Endothelial cell of umbilical vein (primary cell): ENCODE data around the gene FLT3LG. TPM values are rescaled to one million over a fixed set of nuclear protein-coding genes. Genes with fewer than 3 reads are reported as not detected.

Experiments used
- BruUV-seq: library from RNA; stranded (reverse); fragments of 400-500 nt; replicated peaks from 2 replicates; lab custom pipeline; 2021; lab: Mats Ljungman, UMichigan
- CTCF ChIA-PET: fragments of 300-600, 350-600 bp; sonication (Branson Sonifier 250); formaldehyde crosslinking; loops from one replicate; lab custom pipeline; 2021; ENCODE audit warnings: antibody characterized with exemption, inconsistent platforms; lab: Charles Lee
- POLR2A ChIA-PET: fragments of 300-600, 350-600 bp; sonication (Branson Sonifier 250); formaldehyde crosslinking; loops from one replicate; lab custom pipeline; 2021; ENCODE audit warnings: antibody characterized with exemption, inconsistent platforms; lab: Charles Lee
- DNase-seq: peaks from one replicate; pipeline ENCODE4 v3.0.0-alpha.2; 2011; ENCODE audit warnings: low read depth, low spot score
- FAIRE-seq: peaks from 2 replicates; lab custom pipeline; 2011; peaks lifted over from hg19 to GRCh38; lab: Jason Lieb, UNC
- H2AFZ ChIP-seq: 2 replicates; pipeline ENCODE4 v1.6.0; 2012; ENCODE audit warnings: low read depth, low read length, control low read depth, inconsistent platforms
- H3K27ac ChIP-seq: 2 replicates; pipeline ENCODE4 v1.5.1; 2011; ENCODE audit warnings: low read depth, mild to moderate bottlenecking, control low read depth, low read length, moderate library complexity; ENCODE audit not compliant: insufficient read depth
- H3K27me3 ChIP-seq, 2 experiments: 2 replicates each; pipeline versions ENCODE4 v1.6.0 to v1.6.1; 2011; ENCODE audit warnings: low read length in 2 of 2, mixed read lengths in 1 of 2; ENCODE audit not compliant: control insufficient read depth in 2 of 2, insufficient read depth in 2 of 2
- H3K36me3 ChIP-seq, 2 experiments: 2 replicates in 1 of 2; 3 replicates in 1 of 2; pipeline ENCODE4 v1.5.1; 2011; ENCODE audit warnings: low read length in 2 of 2, mild to moderate bottlenecking in 1 of 2, moderate library complexity in 1 of 2; ENCODE audit not compliant: control insufficient read depth in 2 of 2, insufficient read depth in 2 of 2; ENCODE audit errors: extremely low read depth in 1 of 2
- H3K4me1 ChIP-seq: 3 replicates; pipeline ENCODE4 v1.5.1; 2011; ENCODE audit warnings: mild to moderate bottlenecking, low read length; ENCODE audit not compliant: control insufficient read depth, insufficient read depth; ENCODE audit errors: extremely low read depth
- H3K4me2 ChIP-seq: 2 replicates; pipeline ENCODE4 v1.6.1; 2011; ENCODE audit warnings: low read length, control low read depth, mixed read lengths; ENCODE audit not compliant: insufficient read depth
- H3K4me3 ChIP-seq, 3 experiments: fragments of 200-600 bp in 1 of 3; sonication (generic), shearing (Covaris generic) in 1 of 3; replicated peaks in 1 of 3; 2 replicates each; pipeline ENCODE4 v1.5.1; 2011 to 2016; ENCODE audit warnings: control low read depth in 3 of 3, low read length in 3 of 3, mild to moderate bottlenecking in 2 of 3, inconsistent platforms in 1 of 3, low read depth in 1 of 3, moderate library complexity in 1 of 3; ENCODE audit not compliant: insufficient read depth in 1 of 3
- H3K79me2 ChIP-seq: 2 replicates; pipeline ENCODE4 v1.6.0; 2012; ENCODE audit warnings: low read length, inconsistent platforms; ENCODE audit not compliant: control insufficient read depth, insufficient read depth
- H3K9ac ChIP-seq: replicated peaks from 2 replicates; pipeline ENCODE3; 2011; ENCODE audit warnings: low read length, control low read depth; ENCODE audit not compliant: insufficient read depth; ENCODE audit errors: extremely low read depth
- H3K9me1 ChIP-seq: replicated peaks from 3 replicates; pipeline ENCODE4 v1.6.0; 2011; ENCODE audit warnings: mild to moderate bottlenecking, low read length; ENCODE audit not compliant: control insufficient read depth, insufficient read depth; ENCODE audit errors: extremely low read depth
- H3K9me3 ChIP-seq: replicated peaks from 2 replicates; pipeline ENCODE4 v1.5.1; 2012; ENCODE audit warnings: low read length, inconsistent platforms; ENCODE audit not compliant: control insufficient read depth, insufficient read depth
- H4K20me1 ChIP-seq: replicated peaks from 2 replicates; pipeline ENCODE3; 2011; ENCODE audit warnings: mild to moderate bottlenecking, low read length; ENCODE audit not compliant: control insufficient read depth, insufficient read depth; ENCODE audit errors: extremely low read depth
- EZH2 ChIP-seq: IDR thresholded peaks from 2 replicates; pipeline ENCODE4 v1.6.1; 2012; ENCODE audit warnings: borderline replicate concordance, low read depth, mild to moderate bottlenecking, moderate library complexity, low read length, inconsistent platforms; ENCODE audit not compliant: severe bottlenecking
- FOS ChIP-seq: IDR thresholded peaks from 2 replicates; pipeline ENCODE4 v1.6.1; 2011; ENCODE audit warnings: mild to moderate bottlenecking, low read length, moderate library complexity, borderline replicate concordance; ENCODE audit not compliant: insufficient read depth
- GATA2 ChIP-seq: IDR thresholded peaks from 2 replicates; pipeline ENCODE4 v1.7.0; 2011; ENCODE audit warnings: low read depth, mild to moderate bottlenecking, moderate library complexity, mixed read lengths, low read length; ENCODE audit not compliant: insufficient read length, insufficient read depth
- JUN ChIP-seq: IDR thresholded peaks from 2 replicates; pipeline ENCODE4 v1.6.1; 2011; ENCODE audit warnings: borderline replicate concordance, low read depth; ENCODE audit not compliant: insufficient read length, insufficient read depth
- MYC ChIP-seq: IDR thresholded peaks from one replicate; pipeline ENCODE4 v1.6.1; 2011; ENCODE audit warnings: mild to moderate bottlenecking, low read depth, low read length
- POLR2A ChIP-seq: IDR thresholded peaks from 2 replicates; pipeline ENCODE4 v1.6.1; 2012; ENCODE audit warnings: low read depth, mild to moderate bottlenecking, control low read depth, low read length
- POLR2AphosphoS5 ChIP-seq: IDR thresholded peaks from 2 replicates; pipeline ENCODE4 v1.6.1; 2012; ENCODE audit warnings: low read depth, mild to moderate bottlenecking, control low read depth, low read length, moderate library complexity; ENCODE audit not compliant: insufficient read depth
- dilution Hi-C: fragments of 300-500 bp; cut with MboI; formaldehyde crosslinking; loops from one replicate; pipeline ENCODE4 v1.15.0; 2019; ENCODE audit warnings: low sequenced_read_pairs; ENCODE audit not compliant: extremely low pct_ligation_motif_present
- intact Hi-C: fragments of 100-400 bp; cut with micrococcal nuclease; formaldehyde crosslinking; loops from one replicate; pipeline ENCODE4 v1.10.0; 2022
- polyA plus RNA-seq, 4 experiments: library from polyadenylated mRNA; depleted of rRNA in 3 of 4; stranded (reverse) in 3 of 4; unstranded in 1 of 4; fragments of >200 nt; gene quantifications; 2 replicates each; pipeline versions ENCODE4 v1.2.1 to v1.2.3, GENCODE V29; 2011 to 2012; ENCODE audit warnings: missing spikeins in 1 of 4
- total RNA-seq: library from RNA; stranded (reverse); gene quantifications from 2 replicates; pipeline ENCODE4 v1.2.3, GENCODE V29; 2021
- TF ChIP-seq, protein P1 (sequence below), 2 donors: IDR thresholded peaks; 1 replicate in 1 of 2; 2 replicates in 1 of 2; pipeline ENCODE4 v1.5.1; 2011; ENCODE audit warnings: low read length in 2 of 2, mild to moderate bottlenecking in 2 of 2, moderate library complexity in 2 of 2, control low read depth in 1 of 2, inconsistent platforms in 1 of 2, low read depth in 1 of 2; ENCODE audit not compliant: insufficient read depth in 1 of 2; ENCODE audit errors: extremely low read depth in 1 of 2
- TF ChIP-seq, protein P2 (sequence below): IDR thresholded peaks from 2 replicates; pipeline ENCODE4 v1.6.1; 2011; ENCODE audit not compliant: insufficient read depth, insufficient read length

Gene FLT3LG
- total and polyA plus RNA-seq, 2 donors (not counting 3 experiments of a cell fraction or from before 2014, with no cell fraction given): 5.0 to 5.7 TPM

DNA sequence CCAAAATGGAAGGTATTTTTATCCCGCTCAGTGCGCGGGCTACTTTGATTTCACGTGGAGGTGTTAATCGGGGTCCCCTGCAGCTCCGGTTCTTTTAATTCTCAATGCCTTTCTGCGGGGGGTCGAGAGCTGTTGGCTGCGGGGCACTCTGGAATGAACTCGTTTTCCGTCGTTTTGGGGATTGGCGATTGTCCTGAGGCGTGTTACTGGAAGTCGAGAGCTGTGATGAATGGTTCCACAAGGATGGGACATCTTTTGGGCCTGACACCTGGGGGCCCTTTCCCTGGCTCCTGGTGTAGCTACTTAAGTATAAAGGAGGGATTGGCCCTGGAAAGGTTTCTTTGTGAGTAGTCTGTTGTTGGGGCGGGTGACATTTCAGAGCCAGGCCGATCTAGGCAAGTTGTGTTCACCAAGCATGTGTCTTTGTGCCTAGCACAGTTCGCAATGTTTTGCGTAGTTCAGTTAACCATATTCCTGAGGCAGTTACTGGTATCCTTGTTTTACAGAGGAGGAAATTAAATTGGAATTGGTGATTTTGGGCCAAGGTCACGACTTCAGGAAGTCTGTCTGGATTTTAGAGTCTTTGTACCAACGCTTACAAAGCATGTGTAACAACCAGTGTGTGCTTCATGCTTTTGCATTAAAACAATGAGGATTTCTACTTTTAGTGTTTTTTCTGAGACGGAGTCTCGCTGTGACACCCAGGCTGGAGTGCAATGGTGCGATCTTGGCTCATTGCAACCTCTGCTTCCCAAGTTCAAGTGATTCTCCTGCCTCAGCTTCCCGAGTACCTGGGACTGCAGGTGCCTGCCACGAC, 14.2 kb downstream of the FLT3LG start:
- Histone ChIP-seq H2AFZ (no peak overlapping the region), H3K27ac (peak overlapping the region; percentile 89), H3K4me1 (peaks cover 12% of the 10 kb centered on the region), H3K9ac (peak overlapping the region; percentile 100), H3K79me2 (peaks cover 40% of the 10 kb centered on the region), H3K36me3 (peaks cover 28 to 34% of the 10 kb centered on the region in 2 experiments), H3K9me3 (no peaks in the 10 kb centered on the region), H3K9me1 (no peaks in the 10 kb centered on the region), H3K4me2 (peak overlapping the region; percentile 96), H4K20me1 (peaks cover 5% of the 10 kb centered on the region), H3K27me3 (no peaks in the 10 kb centered on the region), H3K4me3 (peak overlapping the region; percentile 60 to 94 (median 90))
- intact Hi-C loops (no loop called here), dilution Hi-C loops (no loop called here)
- DNase-seq: peak; percentile 35
- CTCF ChIA-PET: interaction anchor here (1.0 kb wide), 1 partner anchor 9 kb away, joined by 3 read pairs; no protein-coding TSS in a partner anchor
- TF ChIP-seq MYC (peak; percentile 1), POLR2A (peak; percentile 74), EZH2 (no peak), FOS (no peak), JUN (no peak), POLR2AphosphoS5 (peak; percentile 12), GATA2 (no peak)
- TF ChIP-seq, protein P1, sequence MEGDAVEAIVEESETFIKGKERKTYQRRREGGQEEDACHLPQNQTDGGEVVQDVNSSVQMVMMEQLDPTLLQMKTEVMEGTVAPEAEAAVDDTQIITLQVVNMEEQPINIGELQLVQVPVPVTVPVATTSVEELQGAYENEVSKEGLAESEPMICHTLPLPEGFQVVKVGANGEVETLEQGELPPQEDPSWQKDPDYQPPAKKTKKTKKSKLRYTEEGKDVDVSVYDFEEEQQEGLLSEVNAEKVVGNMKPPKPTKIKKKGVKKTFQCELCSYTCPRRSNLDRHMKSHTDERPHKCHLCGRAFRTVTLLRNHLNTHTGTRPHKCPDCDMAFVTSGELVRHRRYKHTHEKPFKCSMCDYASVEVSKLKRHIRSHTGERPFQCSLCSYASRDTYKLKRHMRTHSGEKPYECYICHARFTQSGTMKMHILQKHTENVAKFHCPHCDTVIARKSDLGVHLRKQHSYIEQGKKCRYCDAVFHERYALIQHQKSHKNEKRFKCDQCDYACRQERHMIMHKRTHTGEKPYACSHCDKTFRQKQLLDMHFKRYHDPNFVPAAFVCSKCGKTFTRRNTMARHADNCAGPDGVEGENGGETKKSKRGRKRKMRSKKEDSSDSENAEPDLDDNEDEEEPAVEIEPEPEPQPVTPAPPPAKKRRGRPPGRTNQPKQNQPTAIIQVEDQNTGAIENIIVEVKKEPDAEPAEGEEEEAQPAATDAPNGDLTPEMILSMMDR (IDR thresholded peaks at IDR 0.05; ENCODE audit: extremely low read depth in 1 of 2, insufficient read depth in 1 of 2, low read depth in 1 of 2, low read length in 2 of 2): no peak
- TF ChIP-seq, protein P2, sequence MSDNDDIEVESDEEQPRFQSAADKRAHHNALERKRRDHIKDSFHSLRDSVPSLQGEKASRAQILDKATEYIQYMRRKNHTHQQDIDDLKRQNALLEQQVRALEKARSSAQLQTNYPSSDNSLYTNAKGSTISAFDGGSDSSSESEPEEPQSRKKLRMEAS: no peak
- POLR2A ChIA-PET: interaction anchor here (0.6 to 1.4 kb wide), 7 partner anchors 8 to 189 kb away, joined by 3 to 5 read pairs (median 3); partner anchors contain the start of genes PRMT1, RPS11 and RRAS
- BruUV-seq: TSS peak; percentile 17
- no peak for FAIRE-seq
